K562 (cell line): Measurements from ENCODE around the gene EGFR. TPM values are rescaled to one million over a fixed set of nuclear protein-coding genes. Genes with fewer than 3 reads are reported as not detected.

Source experiments
- ATAC-seq: fragments of 200-7000 bp; cut with Tn5 transposase; 3 replicates; pipeline ENCODE4 v1.9.1; 2020; ENCODE audit warnings: moderate library complexity
- BruUV-seq: library from RNA; stranded (reverse); fragments of 400-500 nt; replicated peaks from 2 replicates; lab custom pipeline; 2021; lab: Mats Ljungman, UMichigan
- CTCF ChIA-PET: fragments of 300-600 bp; formaldehyde crosslinking; extraction: SDS; loops from one replicate; lab custom pipeline; 2021; ENCODE audit warnings: low intra/inter-chr PET ratio; lab: Yijun Ruan, JAX
- POLR2A ChIA-PET: fragments of 300-600, 350-650 bp; sonication (Branson Sonifier 250); formaldehyde crosslinking; extraction: SDS; loops from one replicate; lab custom pipeline; 2021; ENCODE audit warnings: antibody characterized with exemption, inconsistent platforms; lab: Yijun Ruan, JAX
- DNase-seq, 4 experiments: peaks; one replicate each; pipeline versions ENCODE4 v3.0.0 to v3.0.0-alpha.2; 2011 to 2018; ENCODE audit warnings: low spot score in 3 of 4, mixed read lengths in 3 of 4; ENCODE audit errors: extremely low read depth in 1 of 4
- FAIRE-seq: peaks from 2 replicates; lab custom pipeline; 2011; peaks lifted over from hg19 to GRCh38; lab: Jason Lieb, UNC
- H2AFZ ChIP-seq: 2 replicates; pipeline ENCODE4 v1.6.0; 2011; ENCODE audit warnings: low read depth, low read length, control low read depth, inconsistent platforms
- H3K27ac ChIP-seq: fragments of 200-600 bp; 3 replicates; pipeline ENCODE4 v1.8.0; 2011; ENCODE audit warnings: low read depth, mild to moderate bottlenecking, control low read depth, inconsistent platforms, low read length, moderate library complexity, mixed read lengths; ENCODE audit errors: extremely low read depth
- H3K27me3 ChIP-seq, 2 experiments: fragments of 300-600 bp in 1 of 2; 2 replicates in 1 of 2; 3 replicates in 1 of 2; pipeline versions ENCODE4 v1.6.0 to v1.8.0; 2011; ENCODE audit warnings: inconsistent platforms in 2 of 2, low read length in 2 of 2, mild to moderate bottlenecking in 1 of 2, mixed read lengths in 1 of 2, moderate library complexity in 1 of 2; ENCODE audit not compliant: control insufficient read depth in 2 of 2, insufficient read depth in 2 of 2
- H3K36me3 ChIP-seq: fragments of 300-600 bp; 3 replicates; pipeline ENCODE4 v1.8.0; 2011; ENCODE audit warnings: mild to moderate bottlenecking, low read length, inconsistent platforms; ENCODE audit not compliant: control insufficient read depth, insufficient read depth
- H3K4me1 ChIP-seq, 2 experiments: fragments of 200-600 bp in 1 of 2; replicated peaks in 1 of 2; 2 replicates in 1 of 2; 3 replicates in 1 of 2; pipeline versions ENCODE4 v1.5.1 to v1.8.0; 2011; ENCODE audit warnings: inconsistent platforms in 2 of 2, low read length in 2 of 2, mild to moderate bottlenecking in 1 of 2, mixed read lengths in 1 of 2, moderate library complexity in 1 of 2; ENCODE audit not compliant: control insufficient read depth in 2 of 2, insufficient read depth in 2 of 2
- H3K4me2 ChIP-seq: 2 replicates; pipeline ENCODE4 v1.6.1; 2011; ENCODE audit warnings: low read length, control low read depth, inconsistent platforms, mixed read lengths; ENCODE audit not compliant: insufficient read depth
- H3K4me3 ChIP-seq: fragments of 200-600 bp; sonication (generic), shearing (Covaris generic); 2 replicates; pipeline ENCODE4 v1.5.1; 2016; ENCODE audit warnings: control low read depth, inconsistent platforms
- H3K79me2 ChIP-seq: fragments of 200-600 bp; 3 replicates; pipeline ENCODE4 v1.8.0; 2011; ENCODE audit warnings: low read length, inconsistent platforms; ENCODE audit not compliant: control insufficient read depth, insufficient read depth
- H3K9ac ChIP-seq, 2 experiments: 2 replicates each; pipeline versions ENCODE4 v1.6.0 to v1.6.1; 2011; ENCODE audit warnings: low read depth in 2 of 2, low read length in 2 of 2, control low read depth in 1 of 2, inconsistent platforms in 1 of 2, mild to moderate bottlenecking in 1 of 2, mixed read lengths in 1 of 2; ENCODE audit not compliant: insufficient read depth in 1 of 2
- H3K9me1 ChIP-seq: one replicate; pipeline ENCODE4 v1.6.0; 2011; ENCODE audit warnings: inconsistent platforms, mild to moderate bottlenecking, low read length, moderate library complexity; ENCODE audit not compliant: control insufficient read depth, insufficient read depth
- H3K9me3 ChIP-seq: replicated peaks from 2 replicates; pipeline ENCODE4 v1.5.1; 2011; ENCODE audit warnings: low read depth, low read length, inconsistent platforms; ENCODE audit not compliant: control insufficient read depth, insufficient read depth
- H4K20me1 ChIP-seq: replicated peaks from 2 replicates; pipeline ENCODE4 v1.6.1; 2011; ENCODE audit warnings: low read length, inconsistent platforms, mixed read lengths; ENCODE audit not compliant: control insufficient read depth, insufficient read depth
- CBX2 ChIP-seq: fragments of 200-600 bp; sonication (generic); IDR thresholded peaks from one replicate; pipeline ENCODE4 v1.6.1; 2012; ENCODE audit warnings: mild to moderate bottlenecking, low read length, inconsistent platforms; ENCODE audit not compliant: insufficient read depth, poor library complexity, severe bottlenecking
- CBX5 ChIP-seq: IDR thresholded peaks from 2 replicates; pipeline ENCODE4 v1.6.1; 2014; ENCODE audit warnings: low read depth, borderline replicate concordance
- CREB3 ChIP-seq: fragments of 450-650 bp; conservative IDR thresholded peaks from 2 replicates; pipeline ENCODE4 v1.6.1; 2016; ENCODE audit warnings: missing genetic modification characterization, low read depth, mild to moderate bottlenecking, missing compliant biosample characterization, moderate library complexity
- ELF1 ChIP-seq: fragments of 200-800 bp; sonication (Bioruptor generic); IDR thresholded peaks from 2 replicates; pipeline ENCODE4 v1.6.1; 2016; ENCODE audit warnings: missing genetic modification characterization, missing compliant biosample characterization
- ETS2 ChIP-seq: IDR thresholded peaks from 2 replicates; pipeline ENCODE4 v1.6.1; 2016; ENCODE audit warnings: borderline replicate concordance, missing genetic modification characterization, mild to moderate bottlenecking, moderate library complexity, missing compliant biosample characterization; ENCODE audit not compliant: poor library complexity, severe bottlenecking
- FOSL1 ChIP-seq: fragments of 200-800 bp; sonication (Bioruptor generic); conservative IDR thresholded peaks from 2 replicates; pipeline ENCODE4 v1.6.1; 2016; ENCODE audit warnings: missing genetic modification characterization, missing compliant biosample characterization
- HNRNPH1 ChIP-seq: fragments of 200-400 bp; formaldehyde crosslinking; optimal IDR thresholded peaks from 2 replicates; pipeline ENCODE3; 2017; ENCODE audit warnings: low read depth, mild to moderate bottlenecking, low read length, moderate library complexity
- LCOR ChIP-seq: sonication (generic); formaldehyde crosslinking; IDR thresholded peaks from 2 replicates; pipeline ENCODE4 v1.8.0; 2022; ENCODE audit warnings: mild to moderate bottlenecking, missing genetic modification reagents
- MTA2 ChIP-seq: fragments of 450-650 bp; IDR thresholded peaks from 2 replicates; pipeline ENCODE4 v1.6.1; 2016; ENCODE audit warnings: low read depth
- NFRKB ChIP-seq: fragments of 450-650 bp; IDR thresholded peaks from 2 replicates; pipeline ENCODE4 v1.6.1; 2016; ENCODE audit warnings: low read depth
- SIN3B ChIP-seq: fragments of 450-650 bp; IDR thresholded peaks from 2 replicates; pipeline ENCODE4 v1.6.1; 2017; ENCODE audit warnings: low read depth, mild to moderate bottlenecking, moderate library complexity
- SNIP1 ChIP-seq: fragments of 450-650 bp; IDR thresholded peaks from 2 replicates; pipeline ENCODE4 v1.7.1; 2017; ENCODE audit warnings: low read depth, mild to moderate bottlenecking
- SRSF3 ChIP-seq: fragments of 200-400 bp; formaldehyde crosslinking; IDR thresholded peaks from 2 replicates; pipeline ENCODE4 v1.6.1; 2016; ENCODE audit warnings: mild to moderate bottlenecking, low read length, moderate library complexity; ENCODE audit not compliant: insufficient read depth
- TCF7 ChIP-seq: sonication (generic); IDR thresholded peaks from 2 replicates; pipeline ENCODE4 v1.6.1; 2016; ENCODE audit warnings: antibody characterized with exemption, borderline replicate concordance
- ZBTB26 ChIP-seq: fragments of 450-650 bp; formaldehyde crosslinking; IDR thresholded peaks from 2 replicates; pipeline ENCODE4 v1.4.0; 2022; ENCODE audit warnings: missing genetic modification characterization
- ZBTB7A ChIP-seq: IDR thresholded peaks from 2 replicates; pipeline ENCODE4 v1.6.1; 2011; ENCODE audit warnings: low read depth, mild to moderate bottlenecking, low read length, moderate library complexity, borderline replicate concordance; ENCODE audit not compliant: control insufficient read depth
- ZC3H4 ChIP-seq: sonication (generic); formaldehyde crosslinking; IDR thresholded peaks from 2 replicates; pipeline ENCODE4 v1.9.0; 2021; ENCODE audit warnings: missing genetic modification reagents, borderline replicate concordance
- ZNF121 ChIP-seq: sonication (generic); formaldehyde crosslinking; conservative IDR thresholded peaks from 2 replicates; pipeline ENCODE4 v1.8.0; 2022; ENCODE audit warnings: missing genetic modification reagents
- ZNF77 ChIP-seq: fragments of 250-450 bp; sonication (Bioruptor Pico); IDR thresholded peaks from 2 replicates; pipeline ENCODE4 v1.5.0; 2020
- ZNF785 ChIP-seq: fragments of 250-450 bp; sonication (Bioruptor Pico); IDR thresholded peaks from 2 replicates; pipeline ENCODE4 v1.4.0; 2020; ENCODE audit warnings: mild to moderate bottlenecking
- WGBS: fragments of 100-300 bp; shearing (Covaris generic); methylation state at CpG from one replicate; pipeline ENCODE4 v1.1.6; 2016; ENCODE audit warnings: low coverage, mixed read lengths; ENCODE audit not compliant: insufficient coverage; ENCODE audit errors: missing lambda C conversion rate; 5-methylcytosine and 5-hydroxymethylcytosine counted together
- in situ Hi-C: fragments of 300-500 bp; cut with MboI; formaldehyde crosslinking; loops from 4 replicates; pipeline ENCODE4 v1.15.0; 2018; ENCODE audit warnings: inconsistent platforms, mixed read lengths
- intact Hi-C: fragments of 100-400 bp; cut with micrococcal nuclease; formaldehyde crosslinking; loops from 2 replicates; pipeline ENCODE4 v1.14.2; 2022
- polyA plus RNA-seq, 8 experiments: library from polyadenylated mRNA; depleted of rRNA in 4 of 8; stranded (reverse) in 5 of 8; unstranded in 3 of 8; fragments of >200 nt; fragmentation: Nextera tagmentation in 2 of 8; fragmentation: Illumina TruSeq in 1 of 8; extraction: Ambion mirVana in 2 of 8; extraction: Trizol in 1 of 8; gene quantifications; 2 replicates each; pipeline versions ENCODE4 v1.2.1 to v1.2.3, GENCODE V29; 2011 to 2014; ENCODE audit warnings: inconsistent platforms in 1 of 8, missing spikeins in 1 of 8
- total RNA-seq, 7 experiments: library from RNA; depleted of rRNA in 6 of 7; stranded (reverse); fragments of >200 nt in 6 of 7; fragmentation: Illumina TruSeq in 2 of 7; extraction: Trizol in 2 of 7; gene quantifications; 2 replicates each; pipeline versions ENCODE4 v1.2.1 to v1.2.3, GENCODE V29; 2011 to 2021; ENCODE audit warnings: low replicate concordance in 1 of 7

The EGFR gene
- total and polyA plus RNA-seq, 9 of the 15 experiments (the other 6 are each of a cell fraction or from before 2014, with no cell fraction given), result 0.13 TPM; not detected in 8

- Histone ChIP-seq H3K9me3 (no peaks in the 10 kb centered on the region), H3K36me3 (no peaks in the 10 kb centered on the region), H3K9me1 (no peaks in the 10 kb centered on the region), H4K20me1 (no peaks in the 10 kb centered on the region; the same call in 1 of the 2 replicates), H3K9ac (no peak overlapping the region), H3K79me2 (no peaks in the 10 kb centered on the region)
- CTCF ChIA-PET, result no interaction called here
- in situ Hi-C loops (no loop called here), intact Hi-C loops (no loop called here)
- no peak for ATAC-seq
- no TSS peak for BruUV-seq
- POLR2A ChIA-PET, result interaction anchor here (0.8 kb wide), 1 partner anchor 421 kb away, joined by 3 read pairs; no protein-coding TSS in a partner anchor
- no peak for TF ChIP-seq LCOR (CRISPR knock-in tag)
- no peak for TF ChIP-seq TCF7
- no peak for TF ChIP-seq NFRKB
- TF ChIP-seq ZNF121 (CRISPR knock-in tag), result no peak
- TF ChIP-seq CBX5, result no peak
- TF ChIP-seq ZBTB26, result no peak
- no peak for TF ChIP-seq ZBTB7A
- no peak for TF ChIP-seq HNRNPH1
- no peak for TF ChIP-seq ETS2 (tag)
- TF ChIP-seq MTA2, result no peak
- TF ChIP-seq ZNF785 (CRISPR knock-in tag), result no peak
- TF ChIP-seq ELF1 (tag), result no peak
- TF ChIP-seq ZC3H4 (CRISPR knock-in tag), result no peak
- no peak for TF ChIP-seq FOSL1 (tag)
- no peak for TF ChIP-seq ZNF77 (CRISPR knock-in tag)
- TF ChIP-seq SIN3B, result no peak
- TF ChIP-seq SNIP1, result no peak
- no peak for TF ChIP-seq CREB3 (tag)
- no peak for TF ChIP-seq CBX2
- TF ChIP-seq SRSF3, result no peak
- TF ChIP-seq, all 486 proteins: peak for 0
- H2AFZ ChIP-seq, result no peak overlapping the region
- H3K27me3 ChIP-seq, result peaks cover 7 to 34% of the 10 kb centered on the region in 2 experiments; a peak in 3 of 5 replicates
- FAIRE-seq (no peak), DNase-seq (no peak)
- WGBS, result under 1% methylated on average over 11 of the region's 11 CpGs
- H3K4me1 ChIP-seq, result no peaks in the 10 kb centered on the region; a peak in 1 of 5 replicates
- no peak overlapping the region for H3K4me2 ChIP-seq
- H3K27ac ChIP-seq, result no peak overlapping the region
- H3K4me3 ChIP-seq, result no peak overlapping the region
Measured at GRCh38 chr7:55245271-55245723, 226.5 kb downstream of the EGFR start.
